CD4-positive, alpha-beta memory T cell (primary cell): ENCODE measurements around the gene C3. TPM values are rescaled to one million over a fixed set of nuclear protein-coding genes. Genes with fewer than 3 reads are reported as not detected.

ENCODE experiments used
- CTCF ChIA-PET: fragments of 350-600 bp; sonication (Branson Sonifier 250); formaldehyde crosslinking; loops from one replicate; lab custom pipeline; 2021; ENCODE audit warnings: inconsistent platforms; ENCODE audit not compliant: partially characterized antibody; lab: Charles Lee
- POLR2A ChIA-PET: fragments of 350-600 bp; sonication (Branson Sonifier 250); formaldehyde crosslinking; loops from one replicate; lab custom pipeline; 2021; ENCODE audit not compliant: partially characterized antibody; lab: Charles Lee
- DNase-seq, 5 donors: peaks; one replicate each; pipeline versions ENCODE4 v3.0.0 to v3.0.0-alpha.2; 2020 to 2022; ENCODE audit warnings: mixed read lengths in 1 of 5
- H3K27ac ChIP-seq: one replicate; pipeline ENCODE4 v1.7.0; 2013; ENCODE audit warnings: low read depth, low read length
- H3K27me3 ChIP-seq: 2 replicates; pipeline ENCODE4 v1.7.0; 2013; ENCODE audit warnings: mild to moderate bottlenecking, low read length, moderate library complexity; ENCODE audit not compliant: insufficient read depth
- H3K36me3 ChIP-seq: 2 replicates; pipeline ENCODE4 v1.7.0; 2013; ENCODE audit warnings: mild to moderate bottlenecking, low read length, moderate library complexity; ENCODE audit not compliant: insufficient read depth
- H3K4me1 ChIP-seq: 2 replicates; pipeline ENCODE4 v1.7.0; 2013; ENCODE audit warnings: mild to moderate bottlenecking, low read length, moderate library complexity; ENCODE audit not compliant: insufficient read depth
- H3K4me3 ChIP-seq, 2 donors: one replicate each; pipeline ENCODE4 v1.7.0; 2013; ENCODE audit warnings: low read length in 2 of 2, mild to moderate bottlenecking in 1 of 2
- H3K9me3 ChIP-seq, 2 donors: one replicate each; pipeline ENCODE4 v1.7.0; 2013; ENCODE audit warnings: low read length in 2 of 2, control low read depth in 1 of 2; ENCODE audit not compliant: control insufficient read depth in 1 of 2
- H3K27ac Mint-ChIP-seq, 7 donors: one replicate each; pipeline ENCODE4 v1.8.0; 2020 to 2021; ENCODE audit warnings: mixed read lengths in 7 of 7, mild to moderate bottlenecking in 6 of 7, inconsistent platforms in 3 of 7, moderate library complexity in 3 of 7
- H3K27me3 Mint-ChIP-seq, 2 donors: one replicate each; pipeline ENCODE4 v1.8.0; 2020 to 2021; ENCODE audit warnings: mixed read lengths in 2 of 2
- H3K36me3 Mint-ChIP-seq, 2 donors: one replicate each; pipeline ENCODE4 v1.8.0; 2020 to 2021; ENCODE audit warnings: mixed read lengths in 2 of 2, inconsistent platforms in 1 of 2, mild to moderate bottlenecking in 1 of 2
- H3K4me1 Mint-ChIP-seq, 4 donors: one replicate each; pipeline ENCODE4 v1.8.0; 2020 to 2021; ENCODE audit warnings: mixed read lengths in 4 of 4, mild to moderate bottlenecking in 1 of 4
- H3K4me3 Mint-ChIP-seq, 8 donors: one replicate each; pipeline ENCODE4 v1.8.0; 2020 to 2021; ENCODE audit warnings: mixed read lengths in 8 of 8, mild to moderate bottlenecking in 7 of 8, moderate library complexity in 6 of 8, inconsistent platforms in 3 of 8
- H3K9me3 Mint-ChIP-seq, 8 donors: one replicate each; pipeline ENCODE4 v1.8.0; 2020 to 2021; ENCODE audit warnings: mixed read lengths in 8 of 8, mild to moderate bottlenecking in 5 of 8, inconsistent platforms in 3 of 8, moderate library complexity in 1 of 8
- intact Hi-C: fragments of 100-400 bp; cut with micrococcal nuclease; formaldehyde crosslinking; loops from one replicate; pipeline ENCODE4 v1.15.1; 2023
- polyA plus RNA-seq, 2 donors: library from polyadenylated mRNA; unstranded; fragments of 300-500 nt; fragmentation: Illumina TruSeq; gene quantifications; one replicate each; pipeline ENCODE4 v1.2.3, GENCODE V29; 2021
- total RNA-seq, 2 experiments: library from RNA; stranded (reverse); gene quantifications; one replicate each; pipeline ENCODE4 v1.2.3, GENCODE V29; 2021

Gene C3
- total and polyA plus RNA-seq, 4 experiments from 2014 or later: 1.5 to 2.2 TPM; not detected in 2

DNA sequence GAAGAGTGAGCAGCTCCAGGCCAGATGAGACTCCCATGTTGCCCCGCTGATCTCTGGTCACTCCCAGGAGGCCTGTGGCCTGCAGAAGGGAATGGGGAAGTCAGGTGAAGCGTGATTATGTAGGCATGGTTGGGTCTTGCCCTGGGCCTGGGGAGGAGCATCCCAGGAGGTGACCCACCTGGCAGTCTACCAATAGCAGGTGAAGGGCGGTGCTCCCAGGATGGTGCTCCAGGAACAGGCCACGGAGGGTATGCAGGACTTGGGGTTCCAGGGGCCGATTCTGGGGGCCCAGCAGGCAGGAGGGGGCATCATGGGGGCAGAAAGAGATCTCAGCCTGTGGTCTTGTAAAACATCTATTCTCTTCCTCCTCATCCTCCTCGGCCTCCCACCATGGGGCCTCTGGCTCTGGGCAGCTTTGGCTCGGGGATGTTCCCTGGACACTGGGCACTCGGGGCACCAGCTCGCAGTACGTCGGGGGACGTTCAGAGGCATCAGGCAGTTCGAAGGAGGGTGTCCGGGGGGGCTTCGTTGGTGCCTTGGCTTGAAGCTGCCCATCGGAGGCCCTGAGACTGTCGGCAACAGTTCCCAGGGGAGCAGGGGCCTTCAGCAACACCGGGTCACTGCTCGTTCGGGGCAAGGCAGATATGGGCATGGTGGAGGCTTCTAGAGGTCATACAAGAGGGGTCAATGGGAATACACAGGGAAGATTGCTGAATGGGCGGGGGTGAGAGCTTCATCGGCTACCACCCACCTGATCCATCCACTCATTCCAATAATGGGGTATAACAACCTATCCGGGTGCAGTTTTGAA is 34.4 kb upstream of the C3 start:
- H3K9me3 ChIP-seq: no peaks in the 10 kb centered on the region
- H3K4me1 Mint-ChIP-seq: peaks cover 7 to 15% (median 11%) of the 10 kb centered on the region in 4 donors
- peak overlapping the region in 4 of 7 donors; percentile 15 to 72 (median 59) for H3K27ac Mint-ChIP-seq
- no peaks in the 10 kb centered on the region for H3K9me3 Mint-ChIP-seq
- no peaks in the 10 kb centered on the region for H3K27me3 ChIP-seq
- no peak overlapping the region for H3K27ac ChIP-seq
- ChIA-PET CTCF (interaction anchor here (1.1 to 1.6 kb wide), 3 partner anchors 46 to 123 kb away, joined by 4 read pairs; no protein-coding TSS in a partner anchor), POLR2A (interaction anchor here (1.2 to 1.8 kb wide), 3 partner anchors 11 to 48 kb away, joined by 3 to 8 read pairs (median 5); no protein-coding TSS in a partner anchor)
- H3K4me1 ChIP-seq: no peaks in the 10 kb centered on the region
- no peak overlapping the region for H3K4me3 Mint-ChIP-seq
- peaks cover 34% of the 10 kb centered on the region for H3K36me3 ChIP-seq
- H3K36me3 Mint-ChIP-seq: peaks cover 21 to 41% of the 10 kb centered on the region in 2 donors
- H3K27me3 Mint-ChIP-seq: no peaks in the 10 kb centered on the region
- intact Hi-C loops: loop anchor here (5.0 kb wide), 1 partner anchor 47 kb away; no protein-coding TSS in a partner anchor
- no peak for DNase-seq
- H3K4me3 ChIP-seq: no peak overlapping the region

DNA sequence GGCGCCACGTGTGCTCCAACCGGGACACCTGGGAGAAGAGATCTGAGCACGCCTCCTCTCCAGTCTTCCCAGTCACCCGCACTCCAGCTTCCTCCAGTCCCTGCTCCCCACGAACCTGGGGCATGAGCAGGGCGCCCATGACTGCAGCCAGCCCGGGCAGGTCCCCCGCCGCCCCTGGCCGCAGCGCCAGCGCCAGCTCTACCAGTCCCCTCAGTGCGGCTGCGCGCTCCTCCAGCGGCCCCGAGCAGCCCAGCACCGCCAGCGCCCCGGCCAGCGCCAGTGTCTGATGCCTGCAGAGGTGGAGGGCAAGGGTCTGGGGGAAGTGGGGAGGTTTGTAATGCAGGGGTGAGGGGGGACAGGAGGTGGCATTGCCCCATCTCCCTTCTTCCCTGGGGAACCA is 33.7 kb upstream of the C3 start:
- Mint-ChIP-seq H3K4me3 (no peak overlapping the region), H3K27me3 (no peaks in the 10 kb centered on the region), H3K27ac (peak overlapping the region in 1 of 7 donors; percentile 91), H3K4me1 (peaks cover 7 to 15% (median 11%) of the 10 kb centered on the region in 4 donors), H3K9me3 (no peaks in the 10 kb centered on the region), H3K36me3 (peaks cover 23 to 42% of the 10 kb centered on the region in 2 donors)
- peaks cover 28% of the 10 kb centered on the region for H3K36me3 ChIP-seq
- no peaks in the 10 kb centered on the region for H3K9me3 ChIP-seq
- no peak overlapping the region for H3K27ac ChIP-seq
- intact Hi-C loops: loop anchor here (5.0 kb wide), 1 partner anchor 48 kb away; no protein-coding TSS in a partner anchor
- POLR2A ChIA-PET: interaction anchor here (1.2 to 1.8 kb wide), 6 partner anchors 16 to 152 kb away, joined by 3 to 8 read pairs (median 4); partner anchors contain the start of gene VAV1
- DNase-seq: peak in 1 of 5 donors; percentile 5
- no peaks in the 10 kb centered on the region for H3K27me3 ChIP-seq
- CTCF ChIA-PET: interaction anchor here (0.6 to 1.7 kb wide), 5 partner anchors 47 to 122 kb away, joined by 4 to 6 read pairs (median 4); no protein-coding TSS in a partner anchor
- H3K4me1 ChIP-seq: no peaks in the 10 kb centered on the region
- H3K4me3 ChIP-seq: no peak overlapping the region

DNA sequence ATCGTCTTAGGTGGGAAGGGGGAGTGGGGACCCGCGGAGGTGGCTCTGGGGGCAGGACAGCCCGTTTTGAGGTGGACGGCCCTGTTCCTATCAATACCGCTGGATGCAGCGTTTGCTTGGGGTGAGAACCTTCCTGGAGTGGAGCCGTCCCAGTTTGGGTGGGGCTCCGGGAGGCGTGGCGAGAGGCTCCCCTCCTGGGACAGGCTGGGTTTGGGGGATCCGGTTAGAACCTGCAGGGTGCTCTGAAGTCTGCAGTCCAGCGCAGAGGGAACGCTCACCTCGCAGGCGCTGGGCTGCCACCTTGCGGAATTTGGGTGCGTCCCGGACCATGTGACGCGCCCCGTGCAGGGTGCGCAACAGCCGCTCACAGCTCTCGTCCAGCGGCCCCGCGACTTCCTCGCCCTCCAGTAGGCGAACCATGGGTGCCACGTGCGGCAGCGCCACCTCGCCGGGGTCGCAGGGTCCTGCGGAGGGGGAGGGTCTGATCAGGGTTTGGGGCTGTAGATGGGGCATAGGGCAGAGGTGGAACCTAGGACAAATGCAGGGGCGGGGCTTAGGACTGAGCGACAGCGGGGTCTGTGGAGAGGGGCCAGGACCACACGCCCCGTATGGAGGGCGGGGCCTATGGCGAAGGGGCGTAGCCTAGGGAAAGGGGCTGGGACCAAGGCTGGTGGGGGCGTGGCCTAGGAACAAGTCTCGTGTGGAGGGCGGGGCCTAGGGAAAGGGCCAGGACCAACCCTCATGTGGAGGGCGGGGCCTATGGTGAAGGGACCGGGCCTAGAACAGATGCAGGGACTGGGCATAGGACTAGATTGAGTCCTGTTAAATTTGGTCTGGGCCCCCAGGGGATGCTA is 33.0 kb upstream of the C3 start:
- H3K27ac Mint-ChIP-seq: peak overlapping the region; percentile 77 to 93 (median 86)

DNA sequence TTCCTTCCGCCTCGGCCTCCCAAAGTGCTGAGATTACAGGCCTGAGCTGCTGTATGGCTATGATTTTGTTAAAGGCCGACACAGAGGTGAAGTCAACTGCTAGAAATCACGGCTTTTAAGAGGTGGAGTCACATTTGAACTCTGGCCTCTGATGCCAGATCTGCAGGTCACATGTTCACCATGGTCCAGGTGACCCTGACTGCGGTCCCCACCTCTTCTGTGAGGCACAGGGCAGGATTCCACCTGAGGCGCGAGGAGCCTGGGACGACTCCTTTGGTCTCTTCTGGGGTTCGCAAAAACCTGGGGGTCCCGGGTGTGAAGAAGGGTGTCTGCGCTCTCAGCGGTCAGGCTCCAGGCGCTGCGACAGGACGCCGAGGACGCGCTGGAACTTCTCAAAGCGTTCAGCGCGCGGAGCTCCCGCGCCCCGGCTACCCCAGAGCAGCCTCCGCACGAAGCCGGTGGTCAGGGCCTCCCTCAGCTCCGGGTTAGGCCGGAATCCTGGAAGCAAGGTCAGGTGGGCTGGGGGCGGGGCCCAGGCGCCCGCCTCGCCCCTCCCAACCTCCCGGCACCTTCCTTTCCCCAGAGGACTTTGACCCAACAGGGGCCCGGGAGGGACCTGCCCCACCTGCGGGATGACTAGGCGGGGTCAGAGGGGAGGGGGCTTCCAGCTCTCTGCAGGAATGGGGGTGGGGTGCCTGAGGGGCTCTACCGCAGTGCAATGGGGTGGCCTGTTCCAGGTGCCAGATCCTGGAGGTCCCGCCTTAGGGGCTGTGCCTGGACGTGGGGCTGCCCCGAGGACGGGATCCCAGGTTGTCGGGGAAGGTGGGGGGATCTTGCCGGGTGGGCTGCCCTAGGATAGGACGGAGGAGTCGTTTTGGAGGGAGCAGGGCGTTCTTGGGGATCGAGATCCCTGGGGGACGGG is 32.1 kb upstream of the C3 start:
- H3K27ac Mint-ChIP-seq: peak overlapping the region in 4 of 7 donors; percentile 24 to 93 (median 68)
- no peak for DNase-seq
- no peak overlapping the region for H3K4me3 ChIP-seq
- no peaks in the 10 kb centered on the region for H3K9me3 ChIP-seq
- H3K27me3 ChIP-seq: no peaks in the 10 kb centered on the region
- H3K4me1 Mint-ChIP-seq: peaks cover 3 to 11% (median 8%) of the 10 kb centered on the region in 4 donors
- intact Hi-C loops: loop anchor here (1.0 to 5.0 kb wide), 4 partner anchors 15 to 236 kb away; partner anchors contain the start of genes GPR108 and SH2D3A
- peaks cover 29% of the 10 kb centered on the region for H3K36me3 ChIP-seq
- no peaks in the 10 kb centered on the region for H3K4me1 ChIP-seq
- POLR2A ChIA-PET: interaction anchor here (0.7 to 1.5 kb wide), 5 partner anchors 14 to 151 kb away, joined by 3 to 5 read pairs (median 5); partner anchors contain the start of gene VAV1
- peak overlapping the region in 1 of 8 donors; percentile 8 for H3K4me3 Mint-ChIP-seq
- no peaks in the 10 kb centered on the region for H3K9me3 Mint-ChIP-seq
- H3K27ac ChIP-seq: peak overlapping the region; percentile 38
- H3K27me3 Mint-ChIP-seq: no peaks in the 10 kb centered on the region
- CTCF ChIA-PET: interaction anchor here (0.6 to 1.7 kb wide), 6 partner anchors 51 to 159 kb away, joined by 3 to 6 read pairs (median 4); no protein-coding TSS in a partner anchor
- H3K36me3 Mint-ChIP-seq: peaks cover 30 to 45% of the 10 kb centered on the region in 2 donors

More for the DNA sequence above, 33.0 kb upstream of the C3 start:
- DNase-seq: peak; percentile 71 to 77 (median 72)
- H3K36me3 Mint-ChIP-seq: peaks cover 23 to 40% of the 10 kb centered on the region in 2 donors
- H3K9me3 Mint-ChIP-seq: no peaks in the 10 kb centered on the region
- H3K36me3 ChIP-seq: peaks cover 24% of the 10 kb centered on the region
- no peaks in the 10 kb centered on the region for H3K27me3 ChIP-seq
- ChIA-PET CTCF (interaction anchor here (0.6 to 1.7 kb wide), 7 partner anchors 48 to 160 kb away, joined by 3 to 6 read pairs (median 4); no protein-coding TSS in a partner anchor), POLR2A (interaction anchor here (1.3 to 1.8 kb wide), 5 partner anchors 15 to 151 kb away, joined by 3 to 8 read pairs (median 5); partner anchors contain the start of gene VAV1)
- H3K27ac ChIP-seq: peak overlapping the region; percentile 38
- peaks cover 5 to 12% (median 8%) of the 10 kb centered on the region in 4 donors for H3K4me1 Mint-ChIP-seq
- H3K4me3 Mint-ChIP-seq: peak overlapping the region; percentile 57 to 78 (median 70)
- no peaks in the 10 kb centered on the region for H3K4me1 ChIP-seq
- no peaks in the 10 kb centered on the region for H3K9me3 ChIP-seq
- intact Hi-C loops: loop anchor here (1.0 to 5.0 kb wide), 4 partner anchors 14 to 237 kb away; partner anchors contain the start of genes GPR108 and SH2D3A
- H3K4me3 ChIP-seq: peak overlapping the region in 1 of 2 donors; percentile 49
- H3K27me3 Mint-ChIP-seq: no peaks in the 10 kb centered on the region

DNA sequence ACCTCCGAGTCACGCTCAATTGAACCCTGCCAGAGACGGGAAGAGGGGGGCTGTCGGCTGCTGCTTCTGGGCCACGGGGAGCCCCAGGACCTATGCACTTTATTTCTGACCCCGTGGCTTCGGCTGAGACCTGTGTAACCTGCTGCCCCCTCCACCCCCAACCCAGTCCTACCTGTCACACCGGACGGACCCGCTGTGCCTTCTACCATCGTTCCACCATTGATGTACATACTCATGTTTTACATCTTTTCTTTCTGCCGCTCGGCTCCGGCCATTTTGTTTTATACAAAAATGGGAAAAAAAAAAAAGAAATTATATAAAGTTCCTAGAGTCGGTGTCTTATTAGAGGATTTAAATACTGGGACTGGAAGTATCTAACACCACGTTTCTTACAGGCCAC is 30.7 kb upstream of the C3 start:
- peak overlapping the region in 1 of 7 donors; percentile 60 for H3K27ac Mint-ChIP-seq
- H3K27me3 Mint-ChIP-seq: no peaks in the 10 kb centered on the region
- peaks cover 30 to 53% of the 10 kb centered on the region in 2 donors for H3K36me3 Mint-ChIP-seq
- no peaks in the 10 kb centered on the region for H3K9me3 Mint-ChIP-seq
- H3K9me3 ChIP-seq: no peaks in the 10 kb centered on the region
- H3K4me3 Mint-ChIP-seq: no peak overlapping the region
- H3K36me3 ChIP-seq: peaks cover 37% of the 10 kb centered on the region
- H3K4me1 ChIP-seq: no peaks in the 10 kb centered on the region
- H3K27ac ChIP-seq: no peak overlapping the region
- CTCF ChIA-PET: interaction anchor here (0.8 kb wide), 1 partner anchor 112 kb away, joined by 6 read pairs; no protein-coding TSS in a partner anchor
- POLR2A ChIA-PET: no interaction called here
- intact Hi-C loops: loop anchor here (5.0 kb wide), 1 partner anchor 51 kb away; no protein-coding TSS in a partner anchor
- H3K4me1 Mint-ChIP-seq: peaks cover 3 to 11% (median 8%) of the 10 kb centered on the region in 4 donors
- H3K27me3 ChIP-seq: no peaks in the 10 kb centered on the region
- H3K4me3 ChIP-seq: no peak overlapping the region
- no peak for DNase-seq
